ENCODE data around the gene CKAP2. TPM values are rescaled to one million over a fixed set of nuclear protein-coding genes. Genes with fewer than 3 reads are reported as not detected.
"Not testable (repeated sequence)": the region's sequence is repeated elsewhere in the genome, so short reads cannot be mapped to it uniquely, and the experiment has no call there.

Gene CKAP2, protein sequence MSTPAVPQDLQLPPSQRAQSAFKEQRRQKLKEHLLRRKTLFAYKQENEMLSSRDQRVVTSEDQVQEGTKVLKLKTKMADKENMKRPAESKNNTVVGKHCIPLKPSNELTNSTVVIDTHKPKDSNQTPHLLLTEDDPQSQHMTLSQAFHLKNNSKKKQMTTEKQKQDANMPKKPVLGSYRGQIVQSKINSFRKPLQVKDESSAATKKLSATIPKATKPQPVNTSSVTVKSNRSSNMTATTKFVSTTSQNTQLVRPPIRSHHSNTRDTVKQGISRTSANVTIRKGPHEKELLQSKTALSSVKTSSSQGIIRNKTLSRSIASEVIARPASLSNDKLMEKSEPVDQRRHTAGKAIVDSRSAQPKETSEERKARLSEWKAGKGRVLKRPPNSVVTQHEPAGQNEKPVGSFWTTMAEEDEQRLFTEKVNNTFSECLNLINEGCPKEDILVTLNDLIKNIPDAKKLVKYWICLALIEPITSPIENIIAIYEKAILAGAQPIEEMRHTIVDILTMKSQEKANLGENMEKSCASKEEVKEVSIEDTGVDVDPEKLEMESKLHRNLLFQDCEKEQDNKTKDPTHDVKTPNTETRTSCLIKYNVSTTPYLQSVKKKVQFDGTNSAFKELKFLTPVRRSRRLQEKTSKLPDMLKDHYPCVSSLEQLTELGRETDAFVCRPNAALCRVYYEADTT
- total RNA-seq = 20.9 and 39.3 TPM in 2 replicates

DNA sequence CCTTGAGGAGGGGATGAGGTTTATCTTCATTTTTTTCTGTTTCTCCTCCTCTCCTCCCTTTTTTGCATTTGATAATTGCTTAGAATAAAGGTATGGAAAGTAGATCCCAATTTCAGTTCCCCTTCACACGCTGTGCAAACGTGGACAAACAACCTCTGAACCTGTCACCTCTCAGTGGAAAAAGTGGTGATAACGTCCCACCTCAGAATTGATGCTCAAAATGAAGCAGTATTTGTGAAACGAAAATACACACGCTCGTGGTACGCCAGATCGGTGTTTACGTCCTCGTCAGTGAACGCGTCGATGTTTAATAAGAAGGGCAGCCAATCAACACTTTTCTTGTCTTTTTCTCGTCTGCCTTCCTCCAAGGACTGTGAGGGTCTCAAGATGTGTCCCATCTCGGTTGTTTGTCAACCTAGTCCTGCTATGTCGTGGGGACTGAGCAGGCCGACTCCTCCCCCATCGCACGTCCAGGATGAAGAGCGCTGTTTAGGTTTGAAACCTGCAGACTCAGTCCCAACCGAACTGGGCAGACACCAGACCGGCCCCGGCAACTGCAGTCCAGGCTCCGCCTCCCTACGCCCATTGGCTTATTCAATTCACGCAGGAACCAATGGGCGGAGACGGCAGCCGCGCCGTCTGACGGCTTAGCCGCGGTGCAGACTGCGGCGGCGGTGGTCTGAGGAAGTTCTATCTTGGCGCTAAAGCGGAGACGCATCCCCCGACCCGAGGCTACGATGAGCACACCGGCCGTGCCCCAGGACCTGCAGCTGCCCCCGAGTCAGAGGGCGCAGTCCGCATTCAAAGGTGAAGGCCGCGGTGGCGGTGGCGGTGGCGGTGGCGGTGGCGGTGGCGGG is at the start of gene CKAP2:
TSS of gene CKAP2 (plus strand) at position 659 of the 857 bp plus-strand sequence. CDS start at position 738, 79 bp downstream.
- H3K4me3 ChIP-seq (ENCODE audit: low read depth, low read length) = peak within 1 kb of the TSS; percentile 96
- TF ChIP-seq, protein P1, sequence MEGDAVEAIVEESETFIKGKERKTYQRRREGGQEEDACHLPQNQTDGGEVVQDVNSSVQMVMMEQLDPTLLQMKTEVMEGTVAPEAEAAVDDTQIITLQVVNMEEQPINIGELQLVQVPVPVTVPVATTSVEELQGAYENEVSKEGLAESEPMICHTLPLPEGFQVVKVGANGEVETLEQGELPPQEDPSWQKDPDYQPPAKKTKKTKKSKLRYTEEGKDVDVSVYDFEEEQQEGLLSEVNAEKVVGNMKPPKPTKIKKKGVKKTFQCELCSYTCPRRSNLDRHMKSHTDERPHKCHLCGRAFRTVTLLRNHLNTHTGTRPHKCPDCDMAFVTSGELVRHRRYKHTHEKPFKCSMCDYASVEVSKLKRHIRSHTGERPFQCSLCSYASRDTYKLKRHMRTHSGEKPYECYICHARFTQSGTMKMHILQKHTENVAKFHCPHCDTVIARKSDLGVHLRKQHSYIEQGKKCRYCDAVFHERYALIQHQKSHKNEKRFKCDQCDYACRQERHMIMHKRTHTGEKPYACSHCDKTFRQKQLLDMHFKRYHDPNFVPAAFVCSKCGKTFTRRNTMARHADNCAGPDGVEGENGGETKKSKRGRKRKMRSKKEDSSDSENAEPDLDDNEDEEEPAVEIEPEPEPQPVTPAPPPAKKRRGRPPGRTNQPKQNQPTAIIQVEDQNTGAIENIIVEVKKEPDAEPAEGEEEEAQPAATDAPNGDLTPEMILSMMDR (IDR thresholded peaks at IDR 0.05; ENCODE audit: insufficient read depth, low read depth, low read length) = no peak
- peak; percentile 94 for DNase-seq (ENCODE audit: low read depth)

DNA sequence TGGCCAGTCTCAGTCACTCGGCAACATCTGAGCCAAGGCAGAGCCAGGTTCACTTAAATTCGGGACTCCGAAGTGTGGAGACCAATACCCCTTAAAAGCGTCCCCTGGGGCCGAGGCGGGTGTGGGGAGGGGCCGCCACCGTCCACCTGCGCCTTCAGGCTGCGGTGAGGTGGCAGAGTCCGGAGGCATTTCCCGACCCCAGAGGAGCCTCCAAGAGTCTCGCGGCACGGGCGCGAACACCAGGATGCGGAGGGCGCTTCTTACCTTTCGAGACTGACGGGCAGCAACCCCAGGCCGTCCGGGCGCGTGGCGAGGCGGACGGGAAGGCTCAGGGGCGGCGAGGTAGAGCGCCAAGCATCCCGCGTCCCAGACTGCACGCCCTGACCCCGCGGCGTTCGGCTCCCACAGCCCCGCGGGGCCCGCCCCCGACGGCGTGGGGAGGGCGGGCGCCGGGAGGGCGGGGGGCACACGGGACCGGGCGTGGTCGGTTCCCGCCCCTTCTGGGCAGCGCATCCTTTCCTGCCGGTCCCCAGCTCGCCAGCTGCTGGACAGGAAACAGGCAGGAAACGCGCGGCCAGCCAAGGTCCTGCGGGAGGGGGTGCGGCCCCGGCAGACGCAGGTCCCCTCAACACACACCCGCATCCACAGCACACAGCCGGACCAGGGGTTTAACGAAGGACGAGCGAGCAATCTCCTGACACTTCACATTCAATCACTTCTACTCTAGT is 49.3 kb upstream of the CKAP2 start, which contains the start of gene THSD1:
TSS of gene THSD1 (minus strand) at position 406 of the 728 bp plus-strand sequence. CDS start 3,572 bp downstream, outside the sequence.
- H3K4me3 ChIP-seq (ENCODE audit: low read depth, low read length) = peak within 1 kb of the TSS; percentile 65
- TF ChIP-seq, protein P1 (IDR thresholded peaks at IDR 0.05; ENCODE audit: insufficient read depth, low read depth, low read length) = no peak
- peak; percentile 40 for DNase-seq (ENCODE audit: low read depth)

DNA sequence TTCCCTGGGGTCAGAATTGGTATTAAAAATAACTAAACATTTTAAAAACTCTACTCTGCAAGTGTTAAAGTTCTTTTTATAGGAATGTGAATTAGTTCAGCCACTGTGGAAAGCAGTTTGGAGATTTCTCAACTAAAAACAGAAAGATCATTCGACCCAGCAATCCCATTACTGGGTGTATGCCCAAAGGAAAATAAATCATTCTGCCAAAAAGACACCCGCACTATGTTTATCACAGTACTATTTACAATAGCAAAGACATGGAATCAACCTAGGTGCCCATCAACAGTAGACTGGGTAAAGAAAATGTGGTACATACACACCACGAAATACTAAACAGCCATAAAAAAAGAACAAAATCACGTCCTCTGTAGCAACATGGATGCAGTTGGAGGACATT is 48.6 kb upstream of the CKAP2 start:
- no peak overlapping the region for H3K4me3 ChIP-seq (ENCODE audit: low read depth, low read length)
- DNase-seq (ENCODE audit: low read depth) = no peak
- TF ChIP-seq, protein P1 (IDR thresholded peaks at IDR 0.05; ENCODE audit: insufficient read depth, low read depth, low read length) = no peak

DNA sequence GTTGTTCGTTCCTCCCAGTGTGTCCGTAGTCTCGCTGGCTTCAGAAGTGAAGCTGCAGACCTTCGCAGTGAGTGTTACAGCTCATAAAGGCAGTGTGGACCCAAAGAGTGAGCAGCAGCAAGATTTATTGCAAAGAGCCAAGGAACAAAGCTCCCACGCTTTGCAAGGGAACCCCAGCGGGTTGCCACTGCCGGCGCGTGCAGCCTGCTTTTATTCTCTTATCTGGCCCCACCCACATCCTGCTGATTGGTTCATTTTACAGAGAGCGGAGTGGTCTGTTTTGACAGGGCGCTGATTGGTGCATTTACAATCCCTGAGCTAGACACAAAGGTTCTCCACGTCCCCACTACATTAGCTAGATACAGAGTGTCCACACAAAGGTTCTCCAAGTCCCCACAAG is 47.8 kb upstream of the CKAP2 start:
- not testable (repeated sequence) for H3K4me3 ChIP-seq (ENCODE audit: low read depth, low read length); DNase-seq (ENCODE audit: low read depth)

DNA sequence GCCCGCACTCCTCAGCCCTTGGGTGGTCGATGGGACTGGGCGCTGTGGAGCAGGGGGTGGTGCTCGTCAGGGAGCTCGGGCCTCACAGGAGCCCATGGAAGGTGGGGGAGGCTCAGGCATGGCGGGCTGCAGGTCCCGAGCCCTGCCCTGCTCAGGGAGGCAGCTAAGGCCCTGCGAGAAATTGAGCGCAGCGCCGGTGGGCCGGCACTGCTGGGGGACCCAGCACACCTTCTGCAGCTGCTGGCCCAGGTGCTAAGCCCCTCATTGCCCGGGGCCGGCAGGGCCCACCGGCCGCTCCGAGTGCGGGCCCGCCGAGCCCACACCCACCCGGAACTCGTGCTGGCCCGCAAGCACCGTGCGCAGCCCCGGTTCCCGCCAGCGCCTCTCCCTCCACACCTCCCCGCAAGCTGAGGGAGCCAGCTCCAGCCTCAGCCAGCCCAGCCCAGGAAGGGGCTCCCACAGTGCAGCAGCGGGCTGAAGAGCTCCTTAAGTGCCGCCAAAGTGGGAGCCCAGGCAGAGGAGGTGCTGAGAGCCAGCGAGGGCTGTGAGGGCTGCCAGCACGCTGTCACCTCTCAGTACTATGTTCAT is 47.1 kb upstream of the CKAP2 start:
- not testable (repeated sequence) for H3K4me3 ChIP-seq (ENCODE audit: low read depth, low read length)

DNA sequence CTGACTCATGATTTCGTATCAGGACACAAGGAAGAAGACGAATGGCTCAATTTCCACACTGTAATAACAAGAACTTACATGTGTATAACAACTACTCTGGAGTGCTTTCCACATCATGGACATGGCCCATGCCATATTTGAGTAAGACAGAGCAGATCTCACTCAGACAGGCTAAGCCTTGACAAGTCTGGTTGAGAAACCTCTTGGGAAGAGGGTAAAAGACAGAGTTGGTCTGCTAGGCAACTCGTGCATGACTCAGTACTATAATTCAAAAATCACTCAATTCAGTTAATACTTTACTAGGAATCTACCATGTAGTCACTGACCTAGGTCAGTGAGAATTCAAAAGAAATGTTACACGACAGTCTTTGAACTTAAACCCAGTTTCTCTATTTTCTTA is 43.6 kb upstream of the CKAP2 start:
- TF ChIP-seq, protein P1 (IDR thresholded peaks at IDR 0.05; ENCODE audit: insufficient read depth, low read depth, low read length) = no peak
- DNase-seq (ENCODE audit: low read depth) = no peak
- H3K4me3 ChIP-seq (ENCODE audit: low read depth, low read length) = no peak overlapping the region

More for the DNA sequence above, 47.1 kb upstream of the CKAP2 start:
- DNase-seq (ENCODE audit: low read depth) = not testable (repeated sequence)

DNA sequence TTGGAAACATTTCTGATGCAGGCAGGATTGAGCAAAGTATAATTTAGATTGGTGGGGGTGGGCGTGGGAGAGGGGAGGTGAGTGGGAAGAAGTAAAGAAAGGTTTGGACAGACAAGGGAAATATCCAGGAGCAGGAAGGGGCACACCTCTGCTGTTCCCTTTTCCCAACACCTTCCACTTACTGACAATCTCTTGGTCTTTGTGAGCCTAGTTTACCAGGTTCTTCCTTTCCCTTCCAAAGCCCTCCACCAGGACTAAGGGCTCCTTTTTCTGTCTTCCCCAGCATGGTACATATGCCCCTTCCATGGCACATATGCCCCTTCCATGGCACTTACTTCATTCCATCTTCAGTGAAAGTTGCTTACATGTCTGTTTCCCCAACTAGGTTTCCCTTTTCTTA is 43.1 kb upstream of the CKAP2 start:
- TF ChIP-seq, protein P1 (IDR thresholded peaks at IDR 0.05; ENCODE audit: insufficient read depth, low read depth, low read length) = no peak
- no peak overlapping the region for H3K4me3 ChIP-seq (ENCODE audit: low read depth, low read length)
- DNase-seq (ENCODE audit: low read depth) = no peak

Measured in fibroblast of villous mesenchyme (primary cell).